NCI-H226 (cell line): ENCODE measurements around the gene DNAJB1.
"Not testable (repeated sequence)": the region's sequence is repeated elsewhere in the genome, so short reads cannot be mapped to it uniquely, and the experiment has no call there.

Experiments used
- DNase-seq: peaks from one replicate; pipeline ENCODE4 v3.0.0-alpha.2; 2015

Gene DNAJB1

GRCh38 chr19:14552006-14552360 is 33.8 kb upstream of the DNAJB1 start:
- not testable (repeated sequence) for DNase-seq

- DNase-seq, result not testable (repeated sequence)
Observed at GRCh38 chr19:14551134-14552005, 33.2 kb upstream of the DNAJB1 start.

GRCh38 chr19:14550201-14550754 is 32.1 kb upstream of the DNAJB1 start:
- no peak for DNase-seq

GRCh38 chr19:14545716-14546082 is 27.5 kb upstream of the DNAJB1 start:
- DNase-seq, result no peak

GRCh38 chr19:14544977-14545715 is 26.9 kb upstream of the DNAJB1 start:
- DNase-seq, result no peak

GRCh38 chr19:14544047-14544446 is 25.9 kb upstream of the DNAJB1 start:
- no peak for DNase-seq

GRCh38 chr19:14542711-14543328 is 24.6 kb upstream of the DNAJB1 start:
- DNase-seq, result no peak

GRCh38 chr19:14541979-14542378 is 23.8 kb upstream of the DNAJB1 start:
- not testable (repeated sequence) for DNase-seq

GRCh38 chr19:14540741-14541525 is 22.7 kb upstream of the DNAJB1 start:
- no peak for DNase-seq

GRCh38 chr19:14536926-14537692 is 18.9 kb upstream of the DNAJB1 start:
- DNase-seq, result peak; percentile 86

- no peak for DNase-seq
Observed at GRCh38 chr19:14533450-14533849, 15.3 kb upstream of the DNAJB1 start.

- no peak for DNase-seq
Observed at GRCh38 chr19:14530506-14530905, 12.3 kb upstream of the DNAJB1 start.

GRCh38 chr19:14530005-14530348 is 11.8 kb upstream of the DNAJB1 start:
- DNase-seq, result no peak

- DNase-seq, result peak; percentile 99
Observed at GRCh38 chr19:14529254-14530004, 11.2 kb upstream of the DNAJB1 start, which contains the start of gene TECR. Gene TECR (plus strand): TSS chr19:14529594. CDS start chr19:14529697, 103 bp downstream.

GRCh38 chr19:14528419-14529253 is 10.4 kb upstream of the DNAJB1 start:
- no peak for DNase-seq

GRCh38 chr19:14526423-14526822 is 8.2 kb upstream of the DNAJB1 start:
- DNase-seq, result no peak

- no peak for DNase-seq
Observed at GRCh38 chr19:14525729-14526128, 7.5 kb upstream of the DNAJB1 start.

GRCh38 chr19:14520543-14520942 is 2.3 kb upstream of the DNAJB1 start:
- no peak for DNase-seq

- DNase-seq, result peak; percentile 60
Observed at GRCh38 chr19:14519860-14520407, 1.7 kb upstream of the DNAJB1 start.
